ENCODE data around the gene DCAF8. TPM values are rescaled to one million over a fixed set of nuclear protein-coding genes. Genes with fewer than 3 reads are reported as not detected.
"Not testable (repeated sequence)": the region's sequence is repeated elsewhere in the genome, so short reads cannot be mapped to it uniquely, and the experiment has no call there.

DCAF8 gene
- total RNA-seq, 6 experiments from 2014 or later: 80.2 to 137 (median 110) TPM

DNA sequence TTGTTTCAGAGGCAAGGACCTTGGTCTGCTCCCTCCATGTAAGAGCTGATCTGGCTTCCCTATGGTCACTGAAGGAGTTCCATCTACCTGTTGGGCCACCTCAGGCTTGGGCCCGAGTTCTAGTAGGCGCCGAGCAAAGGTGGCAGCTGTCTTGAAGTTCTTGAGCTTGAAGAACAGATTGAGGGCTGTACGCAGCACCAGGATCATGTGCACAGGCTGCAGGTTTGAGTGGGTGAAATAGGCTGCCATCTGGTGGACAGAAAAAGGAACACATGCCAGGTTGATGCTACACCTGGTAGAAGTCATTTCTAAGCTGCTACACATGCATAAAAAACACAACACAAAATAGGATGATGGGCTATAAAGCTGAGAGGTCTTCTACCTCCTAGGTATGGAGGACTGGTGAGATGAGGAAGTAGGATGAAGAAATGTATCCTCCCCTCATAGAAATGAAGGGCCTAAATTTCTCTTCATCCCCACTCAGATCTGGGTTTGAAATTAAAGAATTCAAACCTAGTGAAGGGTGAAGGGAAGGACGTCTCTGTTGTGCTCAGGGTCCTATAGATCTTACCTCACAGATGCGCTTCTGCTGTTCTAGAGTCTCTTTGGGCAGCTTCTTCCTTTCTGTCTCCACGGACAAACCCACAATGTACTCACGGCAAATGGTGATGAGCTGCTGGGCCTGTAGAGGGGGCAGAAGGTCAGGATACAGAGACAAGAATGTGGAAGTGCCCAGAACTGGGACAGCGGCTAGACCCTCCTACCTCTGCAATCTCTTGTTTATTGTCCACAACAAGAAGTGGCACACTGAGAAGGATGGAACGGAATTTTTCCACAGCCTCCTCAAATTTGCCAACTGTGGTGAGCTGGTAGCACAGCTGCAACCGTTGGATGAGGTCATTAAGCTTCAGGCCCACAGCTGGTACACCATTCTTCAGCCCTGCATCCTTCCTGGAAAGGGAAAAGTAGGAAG, 29.2 kb upstream of the DCAF8 start:
- H3K27ac ChIP-seq: peak overlapping the region in 1 of 3 donors; percentile 5
- DNase-seq: peak; percentile 31 to 67 (median 57)
- H3K36me3 ChIP-seq: peaks cover 18 to 85% (median 47%) of the 10 kb centered on the region in 4 donors
- H3K27me3 ChIP-seq: no peaks in the 10 kb centered on the region
- no peak for TF ChIP-seq POLR2A (IDR thresholded peaks at IDR 0.05)
- TF ChIP-seq, protein P1, sequence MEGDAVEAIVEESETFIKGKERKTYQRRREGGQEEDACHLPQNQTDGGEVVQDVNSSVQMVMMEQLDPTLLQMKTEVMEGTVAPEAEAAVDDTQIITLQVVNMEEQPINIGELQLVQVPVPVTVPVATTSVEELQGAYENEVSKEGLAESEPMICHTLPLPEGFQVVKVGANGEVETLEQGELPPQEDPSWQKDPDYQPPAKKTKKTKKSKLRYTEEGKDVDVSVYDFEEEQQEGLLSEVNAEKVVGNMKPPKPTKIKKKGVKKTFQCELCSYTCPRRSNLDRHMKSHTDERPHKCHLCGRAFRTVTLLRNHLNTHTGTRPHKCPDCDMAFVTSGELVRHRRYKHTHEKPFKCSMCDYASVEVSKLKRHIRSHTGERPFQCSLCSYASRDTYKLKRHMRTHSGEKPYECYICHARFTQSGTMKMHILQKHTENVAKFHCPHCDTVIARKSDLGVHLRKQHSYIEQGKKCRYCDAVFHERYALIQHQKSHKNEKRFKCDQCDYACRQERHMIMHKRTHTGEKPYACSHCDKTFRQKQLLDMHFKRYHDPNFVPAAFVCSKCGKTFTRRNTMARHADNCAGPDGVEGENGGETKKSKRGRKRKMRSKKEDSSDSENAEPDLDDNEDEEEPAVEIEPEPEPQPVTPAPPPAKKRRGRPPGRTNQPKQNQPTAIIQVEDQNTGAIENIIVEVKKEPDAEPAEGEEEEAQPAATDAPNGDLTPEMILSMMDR (IDR thresholded peaks at IDR 0.05): peak; percentile 75 to 88 (median 82)
- H3K4me1 ChIP-seq: peaks cover 0 to 23% (median 0%) of the 10 kb centered on the region in 4 donors
- intact Hi-C loops (cut with DNase I): loop anchor here in 1 of 2 donors (5.0 kb wide), 1 partner anchor 99 kb away; the partner anchor contains the start of gene CASQ1
- H3K4me3 ChIP-seq: no peak overlapping the region
- ATAC-seq: peak; percentile 84 to 89 (median 86)
- H3K9me3 ChIP-seq: no peaks in the 10 kb centered on the region
- WGBS (ENCODE audit: insufficient coverage, low coverage, low lambda C conversion rate, missing lambda C conversion rate): 26% methylated on average over 11 of the region's 11 CpGs

DNA sequence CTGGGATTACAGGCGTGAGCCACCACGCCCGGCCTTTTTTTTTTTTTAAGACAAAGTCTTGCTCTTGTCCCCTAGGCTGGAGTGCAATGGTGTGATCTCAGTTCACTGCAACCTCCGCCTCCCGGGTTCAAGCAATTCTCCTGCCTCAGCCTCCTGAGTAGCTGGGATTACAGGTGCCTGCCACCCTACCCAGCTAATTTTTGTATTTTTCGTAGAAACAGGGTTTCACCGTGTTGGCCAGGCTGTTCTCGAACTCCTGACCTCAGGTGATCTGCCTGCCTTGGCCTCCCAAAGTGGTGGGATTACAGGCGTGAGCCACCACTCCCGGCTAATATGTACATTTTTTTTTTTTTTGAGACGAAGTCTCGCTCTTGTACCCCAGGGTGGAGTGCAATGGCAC, 25.4 kb upstream of the DCAF8 start:
- H3K9me3 ChIP-seq; H3K27ac ChIP-seq; DNase-seq; intact Hi-C loops (cut with DNase I); ATAC-seq; H3K27me3 ChIP-seq; H3K4me3 ChIP-seq: not testable (repeated sequence)
- 89% methylated on average over 11 of the region's 12 CpGs for WGBS (ENCODE audit: insufficient coverage, low coverage, low lambda C conversion rate, missing lambda C conversion rate)
- peaks cover 0 to 32% (median 7%) of the 10 kb centered on the region in 4 donors for H3K4me1 ChIP-seq
- H3K36me3 ChIP-seq: peaks cover 10 to 50% (median 24%) of the 10 kb centered on the region in 4 donors

DNA sequence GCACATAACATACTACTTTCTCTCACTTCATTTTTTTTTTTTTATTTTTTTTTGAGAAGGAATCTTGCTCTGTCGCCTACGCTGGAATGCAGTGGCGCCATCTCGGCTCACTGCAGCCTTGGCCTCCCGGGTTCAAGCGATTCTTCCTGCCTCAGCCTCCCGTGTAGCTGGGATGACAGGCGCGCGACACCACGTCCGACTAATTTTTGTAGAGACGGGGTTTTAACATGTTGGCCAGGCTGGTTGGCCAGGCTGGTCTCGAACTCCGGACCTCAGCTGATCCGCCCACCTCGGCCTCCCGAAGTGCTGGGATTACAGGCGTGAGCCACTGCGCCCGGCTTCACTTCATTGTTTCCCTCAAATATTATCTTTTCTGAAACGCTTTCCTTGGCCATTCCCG, 23.2 kb upstream of the DCAF8 start:
- H3K9me3 ChIP-seq: no peaks in the 10 kb centered on the region
- peak overlapping the region; percentile 84 to 98 (median 92) for H3K4me3 ChIP-seq
- intact Hi-C loops (cut with DNase I): no loop called here
- 82% methylated on average over 9 of the region's 23 CpGs for WGBS (ENCODE audit: insufficient coverage, low coverage, low lambda C conversion rate, missing lambda C conversion rate)
- DNase-seq (no peak), ATAC-seq (no peak)
- peaks cover 3 to 50% (median 19%) of the 10 kb centered on the region in 4 donors for H3K36me3 ChIP-seq
- TF ChIP-seq, protein P1 (IDR thresholded peaks at IDR 0.05): no peak
- TF ChIP-seq POLR2A (IDR thresholded peaks at IDR 0.05): no peak
- H3K27ac ChIP-seq: no peak overlapping the region
- H3K4me1 ChIP-seq: peaks cover 0 to 27% (median 7%) of the 10 kb centered on the region in 4 donors
- no peaks in the 10 kb centered on the region for H3K27me3 ChIP-seq

DNA sequence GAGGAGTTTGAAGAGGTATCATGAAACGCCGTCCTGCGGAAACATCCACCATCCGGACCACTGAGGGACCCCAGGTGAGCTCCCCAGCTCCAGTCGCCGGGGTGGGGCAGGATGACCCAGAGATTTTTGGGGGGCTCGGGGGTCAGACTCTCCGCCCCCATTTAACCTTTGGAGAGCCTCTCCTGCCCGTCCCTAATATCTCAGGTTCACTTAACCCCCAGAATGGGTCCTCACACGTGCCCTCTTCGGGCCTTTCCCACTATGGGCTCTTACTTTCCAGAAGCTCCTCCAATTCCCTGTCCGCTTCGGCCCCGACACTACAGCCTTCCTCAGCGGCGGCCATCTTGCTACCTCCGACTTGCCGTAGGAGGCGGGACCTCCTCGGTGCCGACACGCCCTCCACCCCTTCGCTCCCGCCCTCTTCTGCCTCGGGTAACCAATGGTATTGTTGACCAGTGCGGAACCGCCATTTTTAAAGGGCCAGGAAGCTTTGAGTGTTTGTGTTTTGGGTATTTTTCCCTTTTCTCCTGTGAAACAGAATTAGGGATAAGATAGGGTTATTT, 22.5 kb upstream of the DCAF8 start, which contains the start of gene PEX19:
TSS of gene PEX19 (minus strand) at position 352 of the 563 bp plus-strand sequence. CDS start at position 343, 9 bp downstream.
- intact Hi-C loops (cut with DNase I): no loop called here
- H3K27me3 ChIP-seq: no peaks in the 10 kb centered on the region

More for the DNA sequence above, 22.5 kb upstream of the DCAF8 start, which contains the start of gene PEX19:
- 0% methylated on average over 16 of the region's 27 CpGs for WGBS (ENCODE audit: insufficient coverage, low coverage, low lambda C conversion rate, missing lambda C conversion rate)
- peak within 1 kb of the TSS; percentile 84 to 98 (median 92) for H3K4me3 ChIP-seq
- DNase-seq (peak; percentile 94 to 96 (median 96)), ATAC-seq (peak; percentile 97 to 98 (median 97))
- no peaks in the 10 kb centered on the region for H3K9me3 ChIP-seq
- peaks cover 0 to 27% (median 7%) of the 10 kb centered on the region in 4 donors for H3K4me1 ChIP-seq
- H3K27ac ChIP-seq: peak within 1 kb of the TSS; percentile 78 to 94 (median 87)
- peaks cover 0 to 50% (median 21%) of the 10 kb centered on the region in 4 donors for H3K36me3 ChIP-seq
- TF ChIP-seq, protein P1 (IDR thresholded peaks at IDR 0.05): no peak
- peak; percentile 71 for TF ChIP-seq POLR2A (IDR thresholded peaks at IDR 0.05)
